Hepatocyte (in vitro differentiated cells): ENCODE results near the gene DAB2IP. TPM values are rescaled to one million over a fixed set of nuclear protein-coding genes. Genes with fewer than 3 reads are reported as not detected.

ENCODE experiments used
- DNase-seq: peaks from one replicate; pipeline ENCODE4 v3.0.0-alpha.2; 2016; ENCODE audit warnings: low spot score
- H2AFZ ChIP-seq: fragments of 200-600 bp; sonication (generic); 2 replicates; pipeline ENCODE4 v1.6.0; 2016; ENCODE audit warnings: antibody characterized with exemption, mild to moderate bottlenecking
- H3K27ac ChIP-seq: fragments of 200-600 bp; sonication (generic); 2 replicates; pipeline ENCODE4 v1.5.1; 2016; ENCODE audit warnings: mild to moderate bottlenecking
- H3K27me3 ChIP-seq: fragments of 200-600 bp; sonication (generic); 2 replicates; pipeline ENCODE4 v1.6.1; 2016
- H3K36me3 ChIP-seq: fragments of 200-600 bp; sonication (generic); replicated peaks from 2 replicates; pipeline ENCODE4 v1.5.1; 2016; ENCODE audit warnings: low read depth; ENCODE audit not compliant: insufficient read depth
- H3K4me1 ChIP-seq: fragments of 200-600 bp; sonication (generic); 2 replicates; pipeline ENCODE4 v1.5.1; 2016; ENCODE audit warnings: mild to moderate bottlenecking, moderate library complexity; ENCODE audit not compliant: insufficient read depth
- H3K4me2 ChIP-seq: fragments of 200-600 bp; sonication (generic); 2 replicates; pipeline ENCODE4 v1.6.0; 2016
- H3K4me3 ChIP-seq: fragments of 200-600 bp; sonication (generic); 2 replicates; pipeline ENCODE4 v1.5.1; 2016; ENCODE audit warnings: mild to moderate bottlenecking
- H3K79me2 ChIP-seq: fragments of 200-600 bp; sonication (generic); 2 replicates; pipeline ENCODE4 v1.6.0; 2017; ENCODE audit warnings: mild to moderate bottlenecking
- H3K9me2 ChIP-seq: fragments of 200-600 bp; sonication (generic); replicated peaks from 2 replicates; pipeline ENCODE4 v1.6.0; 2017; ENCODE audit warnings: mild to moderate bottlenecking; ENCODE audit not compliant: insufficient read depth
- H3K9me3 ChIP-seq: fragments of 200-600 bp; sonication (generic); 2 replicates; pipeline ENCODE4 v1.5.1; 2016; ENCODE audit warnings: low read depth, mild to moderate bottlenecking
- H4K20me1 ChIP-seq: fragments of 200-600 bp; sonication (generic); 2 replicates; pipeline ENCODE4 v1.6.0; 2016; ENCODE audit warnings: mild to moderate bottlenecking; ENCODE audit not compliant: insufficient read depth, poor library complexity, severe bottlenecking
- EZH2 ChIP-seq: fragments of 200-600 bp; sonication (generic); IDR thresholded peaks from 2 replicates; pipeline ENCODE4 v1.6.1; 2016; ENCODE audit warnings: antibody characterized with exemption, mild to moderate bottlenecking, borderline replicate concordance
- EZH2phosphoT487 ChIP-seq: fragments of 200-600 bp; sonication (generic); IDR thresholded peaks from one replicate; pipeline ENCODE4 v1.6.1; 2018; ENCODE audit warnings: antibody characterized with exemption, mild to moderate bottlenecking, low read depth, moderate library complexity; ENCODE audit not compliant: unreplicated experiment, severe bottlenecking
- WGBS: methylation state at CpG from one replicate; pipeline ENCODE4 v1.1.6; 2016; ENCODE audit warnings: low lambda C conversion rate; ENCODE audit errors: missing lambda C conversion rate; 5-methylcytosine and 5-hydroxymethylcytosine counted together
- polyA plus RNA-seq: library from polyadenylated mRNA; unstranded; fragments of >200 nt; fragmentation: Nextera tagmentation; extraction: Ambion mirVana; gene quantifications from 2 replicates; pipeline ENCODE4 v1.2.1, GENCODE V29; 2016
- total RNA-seq: library from RNA; depleted of rRNA; stranded (reverse); fragments of >200 nt; gene quantifications from 2 replicates; pipeline ENCODE4 v1.2.3, GENCODE V29; 2014
- TF ChIP-seq, protein P1 (sequence below): fragments of 200-600 bp; sonication (generic); IDR thresholded peaks from 2 replicates; pipeline ENCODE4 v1.5.1; 2016; ENCODE audit warnings: antibody characterized with exemption, mild to moderate bottlenecking; ENCODE audit not compliant: poor library complexity

Gene DAB2IP
- total and polyA plus RNA-seq, 2 experiments from 2014 or later, result 11.6 to 31.0 TPM

GRCh38 chr9:121750715-121751623 lies 99.5 kb downstream of the DAB2IP start:
- Histone ChIP-seq H3K4me1 (peaks cover 11% of the 10 kb centered on the region), H3K79me2 (peaks cover 96% of the 10 kb centered on the region), H3K9me3 (no peaks in the 10 kb centered on the region), H3K36me3 (no peaks in the 10 kb centered on the region), H3K9me2 (no peaks in the 10 kb centered on the region), H3K4me2 (peak overlapping the region; percentile 44), H2AFZ (no peak overlapping the region), H3K4me3 (no peak overlapping the region), H3K27ac (peak overlapping the region; percentile 68), H3K27me3 (no peaks in the 10 kb centered on the region), H4K20me1 (peaks cover 65% of the 10 kb centered on the region)
- DNase-seq, result no peak
- WGBS, result 76% methylated on average over 17 of the region's 17 CpGs
- TF ChIP-seq, protein P1, sequence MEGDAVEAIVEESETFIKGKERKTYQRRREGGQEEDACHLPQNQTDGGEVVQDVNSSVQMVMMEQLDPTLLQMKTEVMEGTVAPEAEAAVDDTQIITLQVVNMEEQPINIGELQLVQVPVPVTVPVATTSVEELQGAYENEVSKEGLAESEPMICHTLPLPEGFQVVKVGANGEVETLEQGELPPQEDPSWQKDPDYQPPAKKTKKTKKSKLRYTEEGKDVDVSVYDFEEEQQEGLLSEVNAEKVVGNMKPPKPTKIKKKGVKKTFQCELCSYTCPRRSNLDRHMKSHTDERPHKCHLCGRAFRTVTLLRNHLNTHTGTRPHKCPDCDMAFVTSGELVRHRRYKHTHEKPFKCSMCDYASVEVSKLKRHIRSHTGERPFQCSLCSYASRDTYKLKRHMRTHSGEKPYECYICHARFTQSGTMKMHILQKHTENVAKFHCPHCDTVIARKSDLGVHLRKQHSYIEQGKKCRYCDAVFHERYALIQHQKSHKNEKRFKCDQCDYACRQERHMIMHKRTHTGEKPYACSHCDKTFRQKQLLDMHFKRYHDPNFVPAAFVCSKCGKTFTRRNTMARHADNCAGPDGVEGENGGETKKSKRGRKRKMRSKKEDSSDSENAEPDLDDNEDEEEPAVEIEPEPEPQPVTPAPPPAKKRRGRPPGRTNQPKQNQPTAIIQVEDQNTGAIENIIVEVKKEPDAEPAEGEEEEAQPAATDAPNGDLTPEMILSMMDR, result no peak
- TF ChIP-seq EZH2, result no peak

DNA sequence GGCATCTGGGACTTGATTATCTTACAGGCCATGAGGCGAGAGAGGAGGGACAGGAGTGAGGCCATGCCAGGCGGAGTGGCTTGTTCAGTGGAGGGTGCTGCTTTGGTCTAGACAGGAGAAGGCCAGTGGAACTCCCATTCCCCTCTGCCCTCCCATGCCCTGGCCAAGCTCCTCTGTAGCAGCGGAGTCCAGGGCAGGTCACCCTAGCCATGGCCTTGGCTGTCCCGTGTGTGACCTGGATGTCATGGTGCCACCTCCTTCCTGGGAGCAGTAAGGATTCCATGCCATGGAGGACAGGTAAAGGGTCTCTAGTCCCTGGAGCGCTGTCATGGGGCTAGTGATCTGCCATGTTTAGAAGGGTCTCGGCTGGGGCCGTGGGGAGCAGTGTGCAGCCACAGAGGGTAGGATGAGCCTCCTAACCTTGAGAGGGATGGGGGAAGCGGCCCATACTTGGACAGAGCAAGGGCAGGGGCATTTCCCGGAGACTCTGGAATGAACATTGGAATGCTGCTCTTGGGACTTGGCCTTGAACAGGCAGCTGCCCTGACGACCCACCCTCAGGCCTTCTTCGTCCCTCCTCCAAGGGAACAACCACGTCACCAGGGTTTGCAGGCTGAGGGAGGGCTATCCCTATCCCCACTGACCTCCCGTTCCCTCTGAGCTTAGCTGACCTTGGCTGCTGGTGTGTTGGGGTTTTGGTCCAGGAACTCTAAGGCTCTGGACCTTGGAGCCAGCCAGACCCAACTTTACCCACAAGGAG lies 100.4 kb downstream of the DAB2IP start:
- Histone ChIP-seq H3K9me3 (no peaks in the 10 kb centered on the region), H3K27ac (no peak overlapping the region), H3K4me1 (peaks cover 11% of the 10 kb centered on the region), H3K9me2 (no peaks in the 10 kb centered on the region), H3K79me2 (peaks cover 87% of the 10 kb centered on the region), H3K27me3 (no peaks in the 10 kb centered on the region), H4K20me1 (peaks cover 60% of the 10 kb centered on the region), H3K36me3 (no peaks in the 10 kb centered on the region), H3K4me3 (no peak overlapping the region), H2AFZ (no peak overlapping the region), H3K4me2 (no peak overlapping the region)
- DNase-seq, result no peak
- WGBS, result 86% methylated on average over 13 of the region's 13 CpGs
- TF ChIP-seq, protein P1, result no peak
- TF ChIP-seq EZH2phosphoT487, result no peak
- no peak for TF ChIP-seq EZH2

GRCh38 chr9:121752929-121753328 lies 101.5 kb downstream of the DAB2IP start:
- Histone ChIP-seq H3K4me2 (no peak overlapping the region), H3K9me3 (no peaks in the 10 kb centered on the region), H3K27me3 (no peaks in the 10 kb centered on the region), H2AFZ (no peak overlapping the region), H3K27ac (no peak overlapping the region), H3K4me1 (peaks cover 11% of the 10 kb centered on the region), H4K20me1 (peaks cover 57% of the 10 kb centered on the region), H3K9me2 (no peaks in the 10 kb centered on the region), H3K4me3 (no peak overlapping the region), H3K36me3 (no peaks in the 10 kb centered on the region), H3K79me2 (peaks cover 76% of the 10 kb centered on the region)
- 94% methylated on average over 9 of the region's 9 CpGs for WGBS
- no peak for DNase-seq
- no peak for TF ChIP-seq EZH2phosphoT487
- TF ChIP-seq, protein P1, result no peak
- TF ChIP-seq EZH2, result no peak
